Neuron (in vitro differentiated cells): Measurements from ENCODE around the gene GRAMD2A.

ENCODE experiments used
- H2AFZ ChIP-seq: one replicate; pipeline ENCODE4 v1.6.1; 2013; ENCODE audit warnings: low read depth, mild to moderate bottlenecking, inconsistent platforms, low read length, moderate library complexity
- H3K27me3 ChIP-seq: one replicate; pipeline ENCODE4 v1.6.1; 2013; ENCODE audit warnings: low read length; ENCODE audit not compliant: insufficient read depth
- H3K36me3 ChIP-seq: one replicate; pipeline ENCODE4 v1.6.1; 2013; ENCODE audit warnings: low read length; ENCODE audit not compliant: insufficient read depth
- H3K4me1 ChIP-seq: one replicate; pipeline ENCODE4 v1.6.1; 2013; ENCODE audit warnings: low read length; ENCODE audit not compliant: insufficient read depth
- H3K4me3 ChIP-seq: 2 replicates; pipeline ENCODE4 v1.5.1; 2013; ENCODE audit warnings: mild to moderate bottlenecking, low read length, moderate library complexity
- H3K9me3 ChIP-seq: one replicate; pipeline ENCODE4 v1.6.1; 2013; ENCODE audit warnings: low read length

The GRAMD2A gene

GRCh38 chr15:72146221-72146620 is 51.4 kb downstream of the GRAMD2A start:
- H3K36me3 ChIP-seq = no peaks in the 10 kb centered on the region
- no peak overlapping the region for H2AFZ ChIP-seq
- no peaks in the 10 kb centered on the region for H3K9me3 ChIP-seq
- no peaks in the 10 kb centered on the region for H3K27me3 ChIP-seq
- no peaks in the 10 kb centered on the region for H3K4me1 ChIP-seq
- H3K4me3 ChIP-seq = no peak overlapping the region

- no peaks in the 10 kb centered on the region for H3K9me3 ChIP-seq
- no peaks in the 10 kb centered on the region for H3K36me3 ChIP-seq
- no peak overlapping the region for H3K4me3 ChIP-seq
- no peaks in the 10 kb centered on the region for H3K27me3 ChIP-seq
- no peaks in the 10 kb centered on the region for H3K4me1 ChIP-seq
- no peak overlapping the region for H2AFZ ChIP-seq
These were observed 56.2 kb downstream of the GRAMD2A start for GRCh38 chr15:72141171-72142084.

- no peaks in the 10 kb centered on the region for H3K27me3 ChIP-seq
- H3K4me3 ChIP-seq = no peak overlapping the region
- H2AFZ ChIP-seq = no peak overlapping the region
- H3K4me1 ChIP-seq = no peaks in the 10 kb centered on the region
- no peaks in the 10 kb centered on the region for H3K36me3 ChIP-seq
- no peaks in the 10 kb centered on the region for H3K9me3 ChIP-seq
These were observed 57.5 kb downstream of the GRAMD2A start for GRCh38 chr15:72140088-72140487.

GRCh38 chr15:72139667-72140066 is 57.9 kb downstream of the GRAMD2A start:
- H3K27me3 ChIP-seq = no peaks in the 10 kb centered on the region
- no peaks in the 10 kb centered on the region for H3K4me1 ChIP-seq
- H3K36me3 ChIP-seq = no peaks in the 10 kb centered on the region
- H3K4me3 ChIP-seq = no peak overlapping the region
- no peak overlapping the region for H2AFZ ChIP-seq
- no peaks in the 10 kb centered on the region for H3K9me3 ChIP-seq

GRCh38 chr15:72136170-72137051 is 61.2 kb downstream of the GRAMD2A start:
- Histone ChIP-seq H3K9me3 (no peaks in the 10 kb centered on the region), H3K4me1 (no peaks in the 10 kb centered on the region), H3K36me3 (no peaks in the 10 kb centered on the region), H3K4me3 (no peak overlapping the region), H3K27me3 (no peaks in the 10 kb centered on the region), H2AFZ (no peak overlapping the region)

GRCh38 chr15:72135719-72136118 is 61.9 kb downstream of the GRAMD2A start:
- no peaks in the 10 kb centered on the region for H3K27me3 ChIP-seq
- no peak overlapping the region for H3K4me3 ChIP-seq
- H3K4me1 ChIP-seq = no peaks in the 10 kb centered on the region
- H3K36me3 ChIP-seq = no peaks in the 10 kb centered on the region
- H3K9me3 ChIP-seq = no peaks in the 10 kb centered on the region
- H2AFZ ChIP-seq = no peak overlapping the region

- Histone ChIP-seq H3K27me3 (no peaks in the 10 kb centered on the region), H2AFZ (no peak overlapping the region), H3K36me3 (no peaks in the 10 kb centered on the region)
These were observed 64.4 kb downstream of the GRAMD2A start for GRCh38 chr15:72133211-72133610.

GRCh38 chr15:72131922-72132321 is 65.7 kb downstream of the GRAMD2A start:
- no peaks in the 10 kb centered on the region for H3K4me1 ChIP-seq
- no peaks in the 10 kb centered on the region for H3K36me3 ChIP-seq
- H3K9me3 ChIP-seq = no peaks in the 10 kb centered on the region
- no peaks in the 10 kb centered on the region for H3K27me3 ChIP-seq
- no peak overlapping the region for H2AFZ ChIP-seq
- no peak overlapping the region for H3K4me3 ChIP-seq

More at GRCh38 chr15:72133211-72133610, 64.4 kb downstream of the GRAMD2A start:
- H3K4me3 ChIP-seq = no peak overlapping the region
- H3K9me3 ChIP-seq = no peaks in the 10 kb centered on the region
- H3K4me1 ChIP-seq = no peaks in the 10 kb centered on the region

GRCh38 chr15:72130272-72130671 is 67.3 kb downstream of the GRAMD2A start:
- H3K4me3 ChIP-seq = no peak overlapping the region

GRCh38 chr15:72128359-72128758 is 69.2 kb downstream of the GRAMD2A start:
- H3K4me1 ChIP-seq = no peaks in the 10 kb centered on the region
- H3K9me3 ChIP-seq = no peaks in the 10 kb centered on the region
- H3K36me3 ChIP-seq = no peaks in the 10 kb centered on the region
- H2AFZ ChIP-seq = no peak overlapping the region
- no peaks in the 10 kb centered on the region for H3K27me3 ChIP-seq
- no peak overlapping the region for H3K4me3 ChIP-seq

More at GRCh38 chr15:72130272-72130671, 67.3 kb downstream of the GRAMD2A start:
- H3K4me1 ChIP-seq = no peaks in the 10 kb centered on the region
- H3K9me3 ChIP-seq = no peaks in the 10 kb centered on the region
- no peaks in the 10 kb centered on the region for H3K27me3 ChIP-seq
- no peaks in the 10 kb centered on the region for H3K36me3 ChIP-seq
- no peak overlapping the region for H2AFZ ChIP-seq

- H3K4me3 ChIP-seq = no peak overlapping the region
- H2AFZ ChIP-seq = no peak overlapping the region
- no peaks in the 10 kb centered on the region for H3K4me1 ChIP-seq
- H3K36me3 ChIP-seq = no peaks in the 10 kb centered on the region
- H3K9me3 ChIP-seq = no peaks in the 10 kb centered on the region
- H3K27me3 ChIP-seq = no peaks in the 10 kb centered on the region
These were observed 69.8 kb downstream of the GRAMD2A start for GRCh38 chr15:72127724-72128322.

GRCh38 chr15:72124218-72124617 is 73.4 kb downstream of the GRAMD2A start:
- no peak overlapping the region for H3K4me3 ChIP-seq
- H3K27me3 ChIP-seq = no peaks in the 10 kb centered on the region
- H3K4me1 ChIP-seq = peaks cover 1% of the 10 kb centered on the region
- no peak overlapping the region for H2AFZ ChIP-seq
- no peaks in the 10 kb centered on the region for H3K9me3 ChIP-seq
- H3K36me3 ChIP-seq = no peaks in the 10 kb centered on the region
